Cardiac fibroblast (primary cell): ENCODE measurements around the gene AKAP6.

Source experiments
- DNase-seq, 2 donors: peaks; one replicate each; pipeline versions ENCODE4 v3.0.0 to v3.0.0-alpha.2; 2010; ENCODE audit warnings: low read depth in 2 of 2
- H3K4me3 ChIP-seq, 2 donors: replicated peaks in 1 of 2; 1 replicate in 1 of 2; 2 replicates in 1 of 2; pipeline ENCODE4 v1.5.1; 2011; ENCODE audit warnings: low read depth in 2 of 2, low read length in 2 of 2, mild to moderate bottlenecking in 2 of 2, moderate library complexity in 1 of 2
- CTCF ChIP-seq: IDR thresholded peaks from one replicate; pipeline ENCODE4 v1.5.1; 2011; ENCODE audit warnings: low read depth, mild to moderate bottlenecking, low read length, inconsistent platforms

Gene AKAP6

GRCh38 chr14:32525591-32525990, 196.5 kb downstream of the AKAP6 start:
- no peak overlapping the region for H3K4me3 ChIP-seq
- no peak for DNase-seq
- TF ChIP-seq CTCF: no peak

DNA sequence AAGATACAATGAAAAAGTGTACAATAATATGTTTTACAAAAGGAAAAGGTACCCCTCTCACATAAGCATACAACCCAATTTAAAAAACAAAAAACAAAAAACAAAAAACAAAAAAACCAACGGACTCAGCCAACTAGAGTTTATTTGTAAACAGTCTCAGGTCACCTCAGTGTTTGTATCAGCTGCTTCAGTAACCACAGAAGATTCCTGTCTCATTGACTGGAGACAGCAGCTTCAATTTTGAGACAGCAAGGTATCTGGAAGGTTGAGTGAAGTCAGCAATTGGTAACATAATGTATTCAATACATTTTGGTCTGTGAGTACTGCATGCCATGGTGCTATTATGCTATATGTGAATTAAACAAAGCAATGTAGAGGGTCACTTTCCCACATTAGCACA, 201.7 kb downstream of the AKAP6 start:
- TF ChIP-seq CTCF: no peak
- DNase-seq: no peak
- no peak overlapping the region for H3K4me3 ChIP-seq

DNA sequence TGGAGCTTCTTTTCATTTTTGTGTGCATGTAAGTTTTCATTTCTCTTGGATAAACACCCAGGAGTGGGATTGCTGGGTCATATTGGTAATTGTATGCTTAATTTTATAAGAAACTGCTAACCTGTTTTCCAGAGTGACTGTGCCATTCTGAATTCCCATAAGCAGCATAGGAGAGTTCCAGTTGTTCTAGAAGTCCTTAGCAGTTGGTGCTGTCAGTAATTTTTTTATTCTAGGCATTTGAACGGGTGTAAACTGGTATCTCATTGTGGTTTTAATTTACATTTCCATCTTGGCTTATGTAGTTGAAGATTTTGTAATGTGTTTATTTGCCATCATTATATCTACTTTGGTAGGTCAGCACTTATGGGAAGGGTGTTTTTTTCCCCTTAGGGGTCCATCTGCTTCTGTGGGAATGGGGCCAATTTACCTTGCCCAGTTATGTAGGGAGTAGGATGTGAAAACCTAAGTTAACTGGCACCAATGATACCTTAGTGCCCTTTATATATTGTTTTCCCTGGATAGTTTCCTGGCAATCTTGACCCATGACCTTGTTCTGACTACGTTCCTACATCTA, 202.9 kb downstream of the AKAP6 start:
- no peak for DNase-seq
- H3K4me3 ChIP-seq: no peak overlapping the region
- TF ChIP-seq CTCF: no peak

GRCh38 chr14:32534145-32534544, 205.0 kb downstream of the AKAP6 start:
- H3K4me3 ChIP-seq: no peak overlapping the region
- DNase-seq: no peak
- no peak for TF ChIP-seq CTCF

DNA sequence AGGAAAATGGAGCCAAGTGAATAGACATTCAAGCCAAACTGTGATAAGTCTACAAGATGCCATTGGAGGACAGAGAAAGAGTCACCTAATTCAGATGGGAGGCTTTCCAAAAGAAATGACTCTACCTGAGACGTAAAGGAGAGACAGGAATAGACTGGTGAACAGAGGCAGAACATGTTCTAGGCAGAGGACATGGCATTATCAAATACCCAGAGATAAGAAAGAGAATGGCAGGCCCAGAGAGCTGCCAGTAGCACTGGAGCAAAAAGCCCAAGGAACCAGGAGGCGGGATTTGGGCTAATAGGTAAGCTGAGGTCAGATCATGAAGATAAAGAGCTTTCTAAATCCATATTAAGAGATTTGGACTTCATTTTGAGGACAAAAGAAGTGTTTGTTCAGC, 207.1 kb downstream of the AKAP6 start:
- no peak for DNase-seq
- no peak for TF ChIP-seq CTCF
- no peak overlapping the region for H3K4me3 ChIP-seq

GRCh38 chr14:32537166-32537565, 208.1 kb downstream of the AKAP6 start:
- H3K4me3 ChIP-seq: no peak overlapping the region
- DNase-seq: no peak
- TF ChIP-seq CTCF: no peak

DNA sequence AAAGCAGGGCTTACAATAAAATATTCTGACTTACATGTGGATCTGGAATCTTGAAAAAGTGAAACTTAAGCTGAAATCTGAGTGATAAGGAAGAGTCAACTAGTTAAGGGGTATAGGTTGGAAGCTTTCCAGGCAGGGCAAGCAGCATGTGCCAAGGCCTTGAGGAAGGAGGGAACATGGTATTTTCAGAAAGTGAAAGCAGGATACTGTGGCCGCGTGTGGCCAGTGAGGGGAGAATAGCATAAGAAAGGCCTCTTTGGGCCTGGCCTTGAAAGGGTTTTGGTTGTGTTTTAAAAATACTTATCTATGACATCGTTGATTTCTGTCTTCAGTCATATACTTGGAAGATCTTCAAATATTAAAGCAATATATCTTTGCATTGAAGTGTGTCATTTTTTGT, 213.4 kb downstream of the AKAP6 start:
- no peak for TF ChIP-seq CTCF
- DNase-seq: peak in 1 of 2 donors; percentile 11
- no peak overlapping the region for H3K4me3 ChIP-seq
